ENCODE data around the gene TIGAR.

TIGAR gene

DNA sequence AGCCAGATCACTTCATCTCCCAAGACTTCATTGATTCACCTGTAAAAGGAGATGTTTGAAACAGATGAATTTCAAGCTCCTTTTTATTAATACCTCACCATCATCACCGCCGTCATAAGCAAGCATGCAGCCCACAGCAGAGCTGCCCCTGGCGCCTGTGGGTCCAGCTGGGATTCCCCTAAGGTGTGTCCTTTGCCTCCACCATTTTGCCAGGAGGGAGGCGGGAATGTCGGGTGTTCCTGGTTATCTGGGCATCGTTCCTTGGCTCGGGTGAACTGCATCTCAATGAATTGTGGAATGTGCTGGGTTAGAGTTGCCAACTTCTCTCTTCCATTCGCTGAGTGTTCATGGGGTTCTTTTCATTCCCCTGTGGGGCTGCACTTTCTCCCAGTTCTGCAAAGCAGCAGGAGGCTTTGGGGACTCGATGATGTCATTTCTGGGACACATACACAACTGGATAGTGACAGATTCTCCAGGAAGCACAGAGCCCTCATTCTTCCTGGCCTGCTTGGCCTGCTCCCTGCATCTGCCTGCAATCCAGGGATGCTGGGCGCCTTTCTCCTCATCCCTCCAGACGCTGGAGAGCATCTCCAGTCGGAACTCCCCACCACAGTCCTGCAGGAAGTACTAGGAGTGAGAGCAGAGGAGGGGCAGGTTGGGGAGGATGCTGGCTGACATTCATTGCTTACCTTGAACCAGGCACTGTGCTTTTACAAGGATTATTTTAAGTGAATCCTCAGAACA lies 37.3 kb upstream of the TIGAR start:
- no peak overlapping the region for H3K4me3 ChIP-seq (replicated peaks; ENCODE audit: low read depth, low read length)
- DNase-seq (ENCODE audit: low read depth), result no peak
- TF ChIP-seq CTCF (IDR thresholded peaks at IDR 0.05; ENCODE audit: low read length, missing control alignments), result no peak

DNA sequence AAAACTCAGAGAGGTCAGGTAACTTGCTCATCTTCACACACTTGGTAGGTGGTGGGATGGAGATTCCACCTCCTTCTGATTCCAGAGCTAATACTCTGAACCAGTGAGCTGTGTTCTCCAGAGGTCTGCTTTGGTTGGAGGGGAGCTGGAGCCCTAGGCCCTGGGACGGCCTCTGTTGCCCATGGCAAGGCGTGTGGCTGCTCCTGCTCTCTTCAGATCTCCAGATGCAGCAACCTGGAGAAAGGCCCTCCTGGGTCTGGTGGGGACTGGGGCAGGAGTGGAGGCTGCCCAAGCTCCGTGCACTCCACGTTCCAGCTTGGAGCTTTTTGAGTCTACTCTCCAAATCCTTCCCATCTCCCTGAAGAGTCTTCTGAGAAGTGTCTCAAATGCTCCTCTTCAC lies 36.7 kb upstream of the TIGAR start:
- DNase-seq (ENCODE audit: low read depth), result no peak
- no peak for TF ChIP-seq CTCF (IDR thresholded peaks at IDR 0.05; ENCODE audit: low read length, missing control alignments)
- no peak overlapping the region for H3K4me3 ChIP-seq (replicated peaks; ENCODE audit: low read depth, low read length)

DNA sequence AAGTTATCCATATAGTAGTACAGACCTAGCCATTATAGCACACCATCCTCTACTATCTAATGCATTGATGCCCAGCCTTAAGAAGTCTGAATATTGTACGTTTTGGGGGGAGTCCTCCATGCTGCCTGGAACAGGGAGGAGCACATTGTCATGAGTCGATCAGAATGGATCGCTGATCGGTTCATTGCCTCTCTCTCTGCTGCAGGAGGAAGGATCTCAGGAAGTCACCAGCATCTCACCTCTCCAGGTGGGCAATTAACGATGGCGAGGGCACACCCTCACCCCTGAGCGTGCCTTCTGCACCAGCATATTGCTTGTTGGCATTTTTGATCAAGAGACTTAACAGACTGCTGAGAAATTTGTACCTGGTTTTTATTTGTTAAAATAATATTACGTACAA lies 35.9 kb upstream of the TIGAR start:
- H3K4me3 ChIP-seq (replicated peaks; ENCODE audit: low read depth, low read length), result no peak overlapping the region
- no peak for DNase-seq (ENCODE audit: low read depth)
- no peak for TF ChIP-seq CTCF (IDR thresholded peaks at IDR 0.05; ENCODE audit: low read length, missing control alignments)

GRCh38 chr12:4286228-4286627 lies 34.8 kb upstream of the TIGAR start:
- H3K4me3 ChIP-seq (replicated peaks; ENCODE audit: low read depth, low read length), result no peak overlapping the region
- no peak for DNase-seq (ENCODE audit: low read depth)
- no peak for TF ChIP-seq CTCF (IDR thresholded peaks at IDR 0.05; ENCODE audit: low read length, missing control alignments)

DNA sequence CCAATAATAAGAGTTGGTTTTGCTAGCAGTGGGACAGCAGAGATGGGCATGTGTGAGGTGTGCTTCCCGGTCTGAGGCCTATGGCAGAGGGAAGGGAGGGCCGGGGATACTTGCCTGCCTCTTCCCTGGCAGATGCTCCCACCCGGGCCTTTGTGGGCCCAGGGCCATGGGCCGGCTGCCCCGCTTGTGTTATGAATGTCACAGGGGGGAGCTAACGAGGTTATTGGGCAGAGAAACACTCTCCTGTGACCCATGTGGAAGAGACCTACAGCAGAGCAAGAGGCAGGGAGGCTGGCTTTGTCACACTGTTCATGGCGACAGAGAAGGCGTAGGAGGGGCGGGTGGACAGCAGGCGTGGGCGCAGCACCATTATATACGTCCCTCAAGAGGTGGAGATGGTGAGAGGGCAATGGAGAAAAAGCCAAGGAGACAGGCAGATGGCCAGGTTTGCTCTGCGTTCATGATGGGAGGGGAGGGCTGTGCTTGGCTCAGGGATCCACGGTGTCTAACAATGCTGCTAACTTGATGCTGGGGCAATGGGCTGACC lies 34.2 kb upstream of the TIGAR start:
- DNase-seq (ENCODE audit: low read depth), result no peak
- no peak overlapping the region for H3K4me3 ChIP-seq (replicated peaks; ENCODE audit: low read depth, low read length)
- no peak for TF ChIP-seq CTCF (IDR thresholded peaks at IDR 0.05; ENCODE audit: low read length, missing control alignments)

- H3K4me3 ChIP-seq (replicated peaks; ENCODE audit: low read depth, low read length), result no peak overlapping the region
- TF ChIP-seq CTCF (IDR thresholded peaks at IDR 0.05; ENCODE audit: low read length, missing control alignments), result no peak
- DNase-seq (ENCODE audit: low read depth), result no peak
Measured at GRCh38 chr12:4287325-4288211, 33.4 kb upstream of the TIGAR start.
